Pulmonary artery endothelial cell (primary cell): ENCODE data around the gene FAM124A. TPM values are rescaled to one million over a fixed set of nuclear protein-coding genes. Genes with fewer than 3 reads are reported as not detected.

Source experiments
- DNase-seq: peaks from one replicate; pipeline ENCODE4 v3.0.0-alpha.2; 2011; ENCODE audit warnings: low read depth, low spot score
- total RNA-seq: library from RNA; depleted of rRNA; stranded (reverse); fragments of >200 nt; gene quantifications from 2 replicates; pipeline ENCODE4 v1.2.3, GENCODE V29; 2014

FAM124A gene
- total RNA-seq, 1 donor from 2014 or later = 6.7 TPM

DNA sequence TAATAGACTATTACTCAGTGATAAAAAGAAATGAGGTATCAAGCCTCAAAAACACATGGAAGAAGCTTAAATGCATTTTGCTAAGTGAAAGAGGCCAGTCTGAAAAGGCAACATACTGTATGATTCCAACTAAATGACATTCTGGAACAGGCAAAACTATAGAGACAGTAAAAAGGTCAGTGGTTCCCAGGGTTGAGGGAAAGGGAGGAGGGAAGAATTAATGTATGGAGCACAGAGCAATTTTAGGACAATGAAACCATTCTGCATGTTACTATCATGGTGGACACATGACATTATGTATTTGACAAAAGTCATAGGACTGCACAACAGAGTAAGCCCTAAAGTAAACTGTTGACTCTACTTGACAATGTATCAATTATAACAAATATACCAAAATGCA, 111.6 kb downstream of the FAM124A start:
- DNase-seq = no peak

Other genes starting within 250 kb of the FAM124A start
- not detected in 2 replicates for gene C13orf42, start 111.1 kb upstream of the FAM124A start, total RNA-seq
- not detected in 2 replicates for gene SERPINE3, start 117.3 kb downstream of the FAM124A start, total RNA-seq
- 40.4 and 67.6 TPM in 2 replicates for gene INTS6, start 230.6 kb downstream of the FAM124A start, total RNA-seq